WERI-Rb-1 (cell line): ENCODE results near the gene PPFIA1.

Source experiments
- DNase-seq: peaks from one replicate; pipeline ENCODE4 v3.0.0-alpha.2; 2020
- H3K27ac ChIP-seq: fragments of 250-450 bp; sonication (Bioruptor Pico); 2 replicates; pipeline ENCODE4 v1.5.1; 2020; ENCODE audit warnings: mild to moderate bottlenecking, moderate library complexity
- H3K27me3 ChIP-seq: fragments of 250-450 bp; sonication (Bioruptor Pico); 2 replicates; pipeline ENCODE4 v1.5.1; 2021; ENCODE audit warnings: mild to moderate bottlenecking, low read depth, moderate library complexity; ENCODE audit not compliant: insufficient read depth, severe bottlenecking
- H3K36me3 ChIP-seq: fragments of 250-450 bp; sonication (Bioruptor Pico); 2 replicates; pipeline ENCODE4 v1.5.1; 2020; ENCODE audit warnings: mild to moderate bottlenecking, moderate library complexity
- H3K4me3 ChIP-seq: 2 replicates; pipeline ENCODE4 v1.5.1; 2011; ENCODE audit warnings: low read depth, mild to moderate bottlenecking, control low read depth, low read length
- H3K9me3 ChIP-seq: fragments of 250-450 bp; sonication (Bioruptor Pico); 2 replicates; pipeline ENCODE4 v1.5.1; 2021; ENCODE audit warnings: mild to moderate bottlenecking, moderate library complexity; ENCODE audit not compliant: severe bottlenecking
- TF ChIP-seq, protein P1 (sequence below): IDR thresholded peaks from 2 replicates; pipeline ENCODE4 v1.5.1; 2011; ENCODE audit warnings: low read depth, mild to moderate bottlenecking, control low read depth, inconsistent platforms, low read length

The PPFIA1 gene

DNA sequence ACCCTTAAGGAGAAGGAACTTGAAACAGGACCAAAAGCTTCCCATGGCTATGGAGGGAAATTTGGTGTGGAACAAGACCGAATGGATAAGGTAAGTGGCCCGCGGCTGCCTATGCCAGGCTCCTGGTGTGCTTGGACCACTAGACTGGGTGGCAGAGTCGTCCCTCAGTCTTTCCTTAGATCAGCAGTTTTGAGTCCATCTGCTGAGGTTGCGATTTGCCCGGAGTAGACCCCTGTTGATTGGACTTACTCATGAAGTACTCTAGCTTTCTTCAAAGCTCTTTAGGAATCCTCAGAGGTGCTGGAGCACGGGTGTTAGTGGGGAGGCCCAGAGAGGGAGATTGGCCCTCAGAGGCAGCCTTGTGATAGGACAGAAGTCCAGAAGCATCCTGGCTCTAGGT, 139.4 kb downstream of the PPFIA1 start:
- TF ChIP-seq, protein P1, sequence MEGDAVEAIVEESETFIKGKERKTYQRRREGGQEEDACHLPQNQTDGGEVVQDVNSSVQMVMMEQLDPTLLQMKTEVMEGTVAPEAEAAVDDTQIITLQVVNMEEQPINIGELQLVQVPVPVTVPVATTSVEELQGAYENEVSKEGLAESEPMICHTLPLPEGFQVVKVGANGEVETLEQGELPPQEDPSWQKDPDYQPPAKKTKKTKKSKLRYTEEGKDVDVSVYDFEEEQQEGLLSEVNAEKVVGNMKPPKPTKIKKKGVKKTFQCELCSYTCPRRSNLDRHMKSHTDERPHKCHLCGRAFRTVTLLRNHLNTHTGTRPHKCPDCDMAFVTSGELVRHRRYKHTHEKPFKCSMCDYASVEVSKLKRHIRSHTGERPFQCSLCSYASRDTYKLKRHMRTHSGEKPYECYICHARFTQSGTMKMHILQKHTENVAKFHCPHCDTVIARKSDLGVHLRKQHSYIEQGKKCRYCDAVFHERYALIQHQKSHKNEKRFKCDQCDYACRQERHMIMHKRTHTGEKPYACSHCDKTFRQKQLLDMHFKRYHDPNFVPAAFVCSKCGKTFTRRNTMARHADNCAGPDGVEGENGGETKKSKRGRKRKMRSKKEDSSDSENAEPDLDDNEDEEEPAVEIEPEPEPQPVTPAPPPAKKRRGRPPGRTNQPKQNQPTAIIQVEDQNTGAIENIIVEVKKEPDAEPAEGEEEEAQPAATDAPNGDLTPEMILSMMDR, result no peak
- H3K9me3 ChIP-seq, result no peaks in the 10 kb centered on the region
- no peaks in the 10 kb centered on the region for H3K27me3 ChIP-seq
- H3K4me3 ChIP-seq, result no peak overlapping the region
- DNase-seq, result no peak
- H3K36me3 ChIP-seq, result peaks cover 86% of the 10 kb centered on the region
- no peak overlapping the region for H3K27ac ChIP-seq

DNA sequence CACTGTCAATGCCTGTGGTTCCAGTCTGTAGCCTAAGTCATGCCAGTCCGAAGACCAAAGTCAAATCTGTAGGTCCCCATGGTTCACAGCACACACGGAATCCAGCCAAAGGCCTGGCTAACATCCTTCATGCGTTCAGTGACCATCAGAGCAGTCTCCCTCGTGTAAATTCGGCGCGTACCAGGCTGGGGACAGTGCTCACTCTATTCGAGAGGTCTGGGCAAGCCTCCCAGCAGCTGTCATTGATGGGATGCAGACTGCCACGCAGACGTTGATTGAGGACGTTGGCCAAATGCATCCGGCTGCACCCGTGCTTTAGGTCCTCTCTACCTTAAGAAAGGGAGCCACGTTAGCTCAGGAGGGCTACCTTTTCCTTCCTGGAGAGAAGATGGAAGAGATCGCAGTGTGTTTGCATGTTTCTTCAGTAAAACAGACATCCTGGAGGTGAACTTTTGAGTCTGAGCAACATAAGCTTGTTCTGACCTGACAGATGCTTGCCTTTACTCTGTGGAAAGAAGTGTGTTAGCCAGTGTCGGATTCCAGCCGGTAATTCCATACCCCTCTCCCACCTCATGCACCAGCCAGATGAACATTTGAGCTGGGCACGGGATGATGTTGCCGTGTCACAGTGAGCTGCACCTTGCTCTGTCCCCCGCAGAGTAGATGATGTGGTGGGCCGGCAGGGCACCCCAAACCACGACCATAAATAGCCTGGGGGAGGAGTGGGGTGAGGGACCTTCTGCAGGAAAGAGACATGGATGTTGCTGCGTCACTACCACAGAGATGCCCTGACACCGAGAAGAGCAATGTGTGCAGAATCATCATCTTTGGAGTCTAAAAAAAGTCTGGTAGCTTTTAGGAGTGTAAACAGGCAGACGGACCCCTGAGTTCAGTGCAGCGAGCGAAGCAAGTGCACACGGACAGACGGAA, 140.1 kb downstream of the PPFIA1 start:
- Histone ChIP-seq H3K27me3 (no peaks in the 10 kb centered on the region), H3K9me3 (no peaks in the 10 kb centered on the region), H3K36me3 (peaks cover 86% of the 10 kb centered on the region), H3K4me3 (no peak overlapping the region), H3K27ac (no peak overlapping the region)
- TF ChIP-seq, protein P1, result no peak
- no peak for DNase-seq

DNA sequence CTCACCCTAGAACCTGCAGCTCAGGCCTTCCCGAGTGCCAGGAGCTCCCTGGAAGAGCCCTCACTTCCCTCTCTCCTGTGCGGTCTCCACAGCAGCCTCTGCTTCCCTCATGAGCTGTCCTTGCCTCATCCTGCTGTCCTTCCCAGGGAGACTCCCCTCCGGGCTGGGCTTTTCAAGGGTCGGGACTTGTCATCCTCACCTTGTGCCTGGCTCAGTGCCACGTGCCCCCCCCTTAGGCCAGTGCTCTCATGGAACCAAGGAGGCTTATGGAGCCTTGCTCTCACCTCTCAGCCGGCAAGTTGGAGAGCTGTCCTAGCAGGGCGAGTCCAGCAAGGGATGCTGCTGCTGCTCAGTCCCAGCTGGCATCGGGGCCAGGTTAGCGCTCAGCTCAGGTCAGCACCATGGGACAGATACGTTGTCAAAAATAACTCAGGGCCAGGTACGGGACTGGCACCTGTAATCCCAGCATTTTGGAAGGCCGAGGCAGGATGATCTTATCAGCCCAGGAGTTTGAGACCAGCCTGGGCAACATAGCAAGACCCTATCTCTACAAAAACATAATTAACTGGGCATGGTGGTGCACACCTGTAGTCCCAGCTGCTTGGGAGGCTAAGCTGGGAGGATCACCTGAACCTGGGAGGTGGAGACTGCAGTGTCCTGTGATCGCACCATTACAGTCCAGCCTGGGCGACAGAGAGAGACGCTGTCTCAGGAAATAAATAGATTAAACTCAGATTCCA, 141.4 kb downstream of the PPFIA1 start:
- TF ChIP-seq, protein P1, result no peak
- no peak for DNase-seq
- no peak overlapping the region for H3K4me3 ChIP-seq
- H3K27ac ChIP-seq, result no peak overlapping the region
- no peaks in the 10 kb centered on the region for H3K27me3 ChIP-seq
- H3K9me3 ChIP-seq, result no peaks in the 10 kb centered on the region
- H3K36me3 ChIP-seq, result peaks cover 90% of the 10 kb centered on the region

DNA sequence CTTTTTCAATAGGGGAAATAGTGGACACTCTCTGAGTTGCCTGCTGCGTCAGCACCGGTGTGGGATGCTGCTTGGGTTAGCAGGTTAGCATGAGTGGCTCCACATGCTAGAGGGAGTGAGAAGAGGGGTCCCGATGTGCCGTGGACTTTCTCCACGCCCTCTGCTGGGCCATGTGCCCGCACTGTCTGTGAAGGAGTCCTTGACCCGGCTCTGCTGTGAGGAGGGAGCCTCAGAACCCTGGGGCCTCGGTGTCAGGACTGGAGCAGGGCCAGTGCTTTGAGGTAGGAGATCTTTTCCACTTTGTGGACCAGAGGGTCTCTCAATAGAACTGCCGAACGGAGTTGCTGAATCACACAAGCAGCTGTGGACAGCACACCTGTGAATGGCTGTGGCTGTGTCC, 142.7 kb downstream of the PPFIA1 start:
- H3K27me3 ChIP-seq, result no peaks in the 10 kb centered on the region
- H3K36me3 ChIP-seq, result peaks cover 88% of the 10 kb centered on the region

DNA sequence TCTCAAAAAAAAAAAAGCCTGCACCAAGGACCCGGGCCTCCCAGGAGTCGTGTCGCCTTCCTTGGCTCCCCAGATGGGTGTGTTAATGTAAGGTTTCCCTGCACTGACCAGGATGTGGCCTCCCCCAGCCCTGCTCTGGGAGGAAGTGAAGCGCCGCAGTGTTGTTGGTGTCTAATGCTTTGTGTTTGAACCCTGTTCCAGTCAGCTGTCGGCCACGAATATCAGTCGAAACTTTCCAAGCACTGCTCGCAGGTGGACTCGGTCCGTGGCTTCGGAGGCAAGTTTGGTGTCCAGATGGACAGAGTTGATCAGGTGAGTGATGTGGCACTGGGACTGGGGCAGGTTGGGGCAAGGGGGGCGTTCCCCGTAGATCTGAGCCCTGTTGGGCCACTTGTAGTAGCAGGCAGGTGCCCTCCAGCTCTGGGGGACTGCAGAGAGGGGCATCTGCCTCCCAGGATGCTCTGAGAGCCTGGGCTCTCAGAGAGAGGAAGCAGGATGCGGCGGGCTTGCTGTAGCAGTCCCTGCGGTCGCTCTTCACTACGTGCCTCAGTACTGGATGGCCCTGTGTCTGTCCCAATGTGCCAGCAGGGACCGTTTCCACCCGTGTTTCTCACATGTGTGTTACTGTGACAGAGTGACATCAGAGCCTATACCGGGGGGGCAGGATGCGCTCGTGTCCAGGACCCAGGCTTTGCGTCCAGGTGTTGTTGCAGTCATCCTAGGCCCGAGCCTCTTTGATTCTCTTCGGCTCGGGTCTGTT, 144.0 kb downstream of the PPFIA1 start:
- H3K27me3 ChIP-seq, result no peaks in the 10 kb centered on the region
- no peaks in the 10 kb centered on the region for H3K9me3 ChIP-seq
- no peak for DNase-seq
- H3K4me3 ChIP-seq, result no peak overlapping the region
- TF ChIP-seq, protein P1, result no peak
- H3K36me3 ChIP-seq, result peaks cover 82% of the 10 kb centered on the region
- no peak overlapping the region for H3K27ac ChIP-seq

More for the DNA sequence above, 142.7 kb downstream of the PPFIA1 start:
- TF ChIP-seq, protein P1, result no peak
- H3K4me3 ChIP-seq, result no peak overlapping the region
- H3K27ac ChIP-seq, result no peak overlapping the region
- H3K9me3 ChIP-seq, result no peaks in the 10 kb centered on the region
- no peak for DNase-seq
